ENCODE measurements around the gene UBE2J2. TPM values are rescaled to one million over a fixed set of nuclear protein-coding genes. Genes with fewer than 3 reads are reported as not detected.

UBE2J2 gene
- total RNA-seq, result 49.2 to 57.5 TPM (median 52.0 TPM) in 3 replicates
- long read RNA-seq, transcript UBE2J2-205 (8 exons, 1,021 nt), result minor isoform, 6 of 141 reads
- long read RNA-seq, transcript UBE2J2-202 (7 exons, 1,733 nt), result major isoform, 95 of 141 reads
- long read RNA-seq, transcript UBE2J2-204 (6 exons, 1,057 nt), result minor isoform, 7 of 141 reads
- long read RNA-seq, transcript UBE2J2-201 (7 exons, 2,387 nt), result minor isoform, 9 of 141 reads
- long read RNA-seq, partial matches to known transcripts, result 2 of 141 reads
- long read RNA-seq, other reads (novel, unspliced or antisense), result 17 of 141 reads

DNA sequence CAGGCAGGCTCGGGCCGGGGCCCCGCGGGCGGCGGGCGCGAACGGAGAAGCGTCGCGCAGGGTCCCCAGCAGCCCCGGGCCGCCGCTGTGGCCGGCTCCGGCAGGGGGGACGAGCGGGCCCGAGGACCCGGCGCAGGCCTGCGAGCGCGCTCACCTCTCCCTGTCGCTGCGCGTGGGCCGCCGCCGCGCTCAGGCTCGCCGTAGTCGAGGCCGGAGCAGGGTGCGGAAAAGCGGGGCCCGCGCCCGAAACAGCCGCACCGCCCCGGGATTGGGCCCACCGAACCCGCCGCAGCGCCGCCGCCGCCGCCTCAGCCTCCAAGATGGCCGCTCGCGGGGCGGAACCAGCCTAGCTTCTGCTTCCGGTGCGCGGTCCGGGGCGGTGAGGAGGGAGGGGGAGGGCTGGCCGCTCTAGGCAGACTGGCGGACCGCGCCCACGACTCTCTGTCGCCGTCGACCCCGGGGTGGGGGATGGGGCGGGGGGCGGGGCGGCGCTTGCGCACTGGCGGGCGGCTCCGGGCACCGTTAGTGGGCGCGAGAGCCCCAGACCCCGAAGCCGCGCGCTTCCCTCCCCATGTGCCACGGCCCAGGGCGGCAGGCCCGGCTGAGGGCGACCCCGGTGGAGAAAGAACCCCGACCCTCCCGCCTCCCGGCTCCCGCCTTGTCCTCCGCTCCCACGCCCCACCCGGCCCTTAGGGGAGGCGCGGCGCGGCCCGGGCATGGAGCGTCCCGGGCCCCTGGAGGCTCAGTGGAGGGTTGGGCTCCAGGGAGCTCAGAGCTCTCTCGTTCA, at the start of gene UBE2J2:
Gene UBE2J2, minus strand, starts transcription at position 343 of the 787 bp plus-strand sequence. CDS start 5,862 bp downstream, outside the sequence.
- H3K4me1 Mint-ChIP-seq (ENCODE audit: low read depth), result peaks cover 41% of the 10 kb centered on the region
- H3K9me3 Mint-ChIP-seq (ENCODE audit: low read depth), result no peaks in the 10 kb centered on the region
- TF ChIP-seq, protein P1, sequence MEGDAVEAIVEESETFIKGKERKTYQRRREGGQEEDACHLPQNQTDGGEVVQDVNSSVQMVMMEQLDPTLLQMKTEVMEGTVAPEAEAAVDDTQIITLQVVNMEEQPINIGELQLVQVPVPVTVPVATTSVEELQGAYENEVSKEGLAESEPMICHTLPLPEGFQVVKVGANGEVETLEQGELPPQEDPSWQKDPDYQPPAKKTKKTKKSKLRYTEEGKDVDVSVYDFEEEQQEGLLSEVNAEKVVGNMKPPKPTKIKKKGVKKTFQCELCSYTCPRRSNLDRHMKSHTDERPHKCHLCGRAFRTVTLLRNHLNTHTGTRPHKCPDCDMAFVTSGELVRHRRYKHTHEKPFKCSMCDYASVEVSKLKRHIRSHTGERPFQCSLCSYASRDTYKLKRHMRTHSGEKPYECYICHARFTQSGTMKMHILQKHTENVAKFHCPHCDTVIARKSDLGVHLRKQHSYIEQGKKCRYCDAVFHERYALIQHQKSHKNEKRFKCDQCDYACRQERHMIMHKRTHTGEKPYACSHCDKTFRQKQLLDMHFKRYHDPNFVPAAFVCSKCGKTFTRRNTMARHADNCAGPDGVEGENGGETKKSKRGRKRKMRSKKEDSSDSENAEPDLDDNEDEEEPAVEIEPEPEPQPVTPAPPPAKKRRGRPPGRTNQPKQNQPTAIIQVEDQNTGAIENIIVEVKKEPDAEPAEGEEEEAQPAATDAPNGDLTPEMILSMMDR (IDR thresholded peaks at IDR 0.05), result peak; percentile 45
- peak within 1 kb of the TSS; percentile 93 for H3K27ac Mint-ChIP-seq (ENCODE audit: unreplicated experiment)
- peak within 1 kb of the TSS; percentile 87 for H3K4me3 Mint-ChIP-seq (ENCODE audit: unreplicated experiment)
- peak; percentile 97 for DNase-seq (ENCODE audit: low spot score)
- no peaks in the 10 kb centered on the region for H3K36me3 Mint-ChIP-seq (ENCODE audit: low read depth)
- no peaks in the 10 kb centered on the region for H3K27me3 Mint-ChIP-seq (ENCODE audit: low read depth)

DNA sequence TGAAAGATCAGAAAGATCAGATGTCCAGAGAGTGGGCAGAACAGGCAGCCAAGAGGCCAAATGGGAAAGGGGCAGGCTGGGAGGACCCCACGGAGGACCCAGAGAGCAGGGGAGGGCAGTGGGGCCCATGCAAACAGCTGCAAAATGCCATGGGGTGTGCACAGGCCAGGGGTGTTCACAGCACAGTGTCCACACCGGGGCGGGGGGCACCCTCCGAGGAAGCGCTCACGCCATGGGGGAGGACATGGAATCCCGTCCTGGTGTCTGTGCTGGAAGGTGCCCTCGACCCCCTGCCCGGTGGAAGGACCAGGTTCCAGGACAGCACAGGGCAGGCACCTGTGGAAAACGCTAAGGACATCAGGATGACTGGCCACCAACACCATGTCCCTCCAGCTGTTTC, 49.3 kb upstream of the UBE2J2 start:
- TF ChIP-seq, protein P1 (IDR thresholded peaks at IDR 0.05), result no peak
- no peak for DNase-seq (ENCODE audit: low spot score)
- no peaks in the 10 kb centered on the region for H3K36me3 Mint-ChIP-seq (ENCODE audit: low read depth)
- H3K4me3 Mint-ChIP-seq (ENCODE audit: unreplicated experiment), result peak overlapping the region; percentile 82
- H3K9me3 Mint-ChIP-seq (ENCODE audit: low read depth), result no peaks in the 10 kb centered on the region
- peaks cover 48% of the 10 kb centered on the region for H3K4me1 Mint-ChIP-seq (ENCODE audit: low read depth)
- no peak overlapping the region for H3K27ac Mint-ChIP-seq (ENCODE audit: unreplicated experiment)
- no peaks in the 10 kb centered on the region for H3K27me3 Mint-ChIP-seq (ENCODE audit: low read depth)

DNA sequence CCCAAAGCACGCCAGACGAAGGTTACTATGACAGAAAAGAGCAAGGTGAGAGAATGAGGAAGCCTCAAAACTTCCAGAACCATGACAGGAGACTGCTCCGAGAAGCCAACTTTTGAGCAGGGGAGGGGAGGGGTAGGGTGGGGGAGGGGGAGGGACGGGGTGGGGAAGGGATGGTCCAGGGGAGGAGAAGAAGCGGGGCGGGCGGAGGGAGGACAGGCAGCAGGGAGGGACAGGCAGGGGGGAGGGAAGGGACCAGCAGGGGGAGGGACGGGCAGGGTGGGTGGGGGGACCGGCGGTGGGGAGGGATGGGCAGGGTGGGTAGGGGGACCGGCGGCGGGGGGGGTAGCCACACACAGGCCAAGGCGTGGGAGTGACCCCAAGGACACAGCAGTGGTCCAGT, 48.8 kb upstream of the UBE2J2 start:
- no peak for DNase-seq (ENCODE audit: low spot score)
- Mint-ChIP-seq H3K27ac (ENCODE audit: unreplicated experiment) (peak overlapping the region; percentile 36), H3K4me3 (ENCODE audit: unreplicated experiment) (peak overlapping the region; percentile 31), H3K4me1 (ENCODE audit: low read depth) (peaks cover 52% of the 10 kb centered on the region), H3K36me3 (ENCODE audit: low read depth) (no peaks in the 10 kb centered on the region), H3K27me3 (ENCODE audit: low read depth) (no peaks in the 10 kb centered on the region), H3K9me3 (ENCODE audit: low read depth) (no peaks in the 10 kb centered on the region)
- TF ChIP-seq, protein P1 (IDR thresholded peaks at IDR 0.05), result no peak

DNA sequence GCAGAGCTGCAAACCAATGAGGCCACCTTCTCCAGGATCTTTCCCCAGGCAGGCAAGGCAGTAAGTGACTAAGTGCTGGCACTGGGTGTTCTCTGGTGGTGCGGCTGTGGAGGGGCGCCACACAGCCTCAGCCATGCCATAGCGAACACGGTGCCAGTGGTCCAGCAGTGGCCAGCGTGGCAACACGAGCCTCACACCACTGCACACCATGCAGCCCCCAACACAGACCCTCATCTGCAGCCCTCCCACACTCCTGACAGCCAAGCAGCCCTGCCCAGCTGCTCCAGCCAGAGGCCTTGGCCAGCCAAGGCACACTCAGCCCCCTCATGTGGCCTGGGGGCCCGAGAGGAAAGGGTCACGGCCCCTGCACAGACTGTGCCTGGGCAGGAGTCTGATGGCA, 47.8 kb upstream of the UBE2J2 start:
- Mint-ChIP-seq H3K27me3 (ENCODE audit: low read depth) (no peaks in the 10 kb centered on the region), H3K9me3 (ENCODE audit: low read depth) (no peaks in the 10 kb centered on the region), H3K4me1 (ENCODE audit: low read depth) (peaks cover 55% of the 10 kb centered on the region), H3K27ac (ENCODE audit: unreplicated experiment) (peak overlapping the region; percentile 36), H3K4me3 (ENCODE audit: unreplicated experiment) (no peak overlapping the region), H3K36me3 (ENCODE audit: low read depth) (peaks cover 2% of the 10 kb centered on the region)
- TF ChIP-seq, protein P1 (IDR thresholded peaks at IDR 0.05), result no peak
- no peak for DNase-seq (ENCODE audit: low spot score)

DNA sequence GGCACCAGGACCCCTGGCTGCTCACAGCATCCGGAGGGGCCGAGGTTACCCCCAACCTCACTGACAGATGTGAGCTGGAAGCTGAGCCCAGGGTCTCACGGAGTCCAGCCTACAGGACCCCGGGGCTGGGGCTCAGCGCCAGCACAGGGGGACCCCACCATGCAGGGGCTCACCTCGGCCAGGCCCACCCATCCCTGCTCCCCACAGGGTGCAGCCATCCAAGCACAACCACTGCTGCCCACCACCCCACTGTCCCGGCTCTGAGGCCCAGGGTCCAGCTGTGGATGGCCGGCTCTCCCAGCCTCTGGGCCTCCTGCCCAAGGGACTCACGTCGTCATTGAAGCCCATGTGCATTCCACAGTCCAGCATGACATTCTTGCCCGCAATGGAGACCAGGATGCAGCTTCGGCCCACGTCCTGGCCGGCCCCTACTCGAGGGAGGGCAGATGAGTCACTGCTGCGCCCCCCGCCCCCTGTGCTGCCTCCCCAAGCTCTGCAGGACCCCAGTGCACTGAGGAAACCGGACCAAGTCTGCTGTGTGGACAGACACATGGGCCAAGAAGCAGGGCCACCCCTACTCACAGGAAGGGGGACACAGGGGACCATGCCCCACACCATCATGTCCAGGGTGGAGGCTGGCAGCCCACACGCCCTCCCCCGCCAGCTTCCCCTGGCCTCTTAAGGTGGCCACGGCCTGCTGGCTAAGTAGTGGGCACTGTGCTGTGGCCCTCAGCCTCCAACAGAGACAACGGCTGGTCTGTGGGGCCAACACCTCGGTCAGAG, 47.2 kb upstream of the UBE2J2 start:
- DNase-seq (ENCODE audit: low spot score), result no peak
- TF ChIP-seq, protein P1 (IDR thresholded peaks at IDR 0.05), result no peak
- Mint-ChIP-seq H3K36me3 (ENCODE audit: low read depth) (peaks cover 4% of the 10 kb centered on the region), H3K9me3 (ENCODE audit: low read depth) (no peaks in the 10 kb centered on the region), H3K27me3 (ENCODE audit: low read depth) (no peaks in the 10 kb centered on the region), H3K4me3 (ENCODE audit: unreplicated experiment) (no peak overlapping the region), H3K4me1 (ENCODE audit: low read depth) (peaks cover 50% of the 10 kb centered on the region), H3K27ac (ENCODE audit: unreplicated experiment) (peak overlapping the region; percentile 36)

Measured in chondrocyte (in vitro differentiated cells).